ENCODE data around the gene RASGRF2.

RASGRF2 gene

GRCh38 chr5:81187885-81188284 is 227.7 kb downstream of the RASGRF2 start:
- Histone ChIP-seq H3K27me3 (peaks cover 7% of the 10 kb centered on the region), H3K9me3 (no peaks in the 10 kb centered on the region), H3K36me3 (no peaks in the 10 kb centered on the region), H3K4me1 (ENCODE audit: control insufficient read depth in 1 of 2, insufficient read depth in 1 of 2, low read depth in 1 of 2, low read length in 1 of 2) (no peaks in the 10 kb centered on the region), H3K27ac (no peak overlapping the region), H3K4me3 (ENCODE audit: low read depth in 1 of 2, low read length in 1 of 2) (no peak overlapping the region)
- TF ChIP-seq CTCF (IDR thresholded peaks at IDR 0.05), result no peak

- Histone ChIP-seq H3K4me3 (ENCODE audit: low read depth in 1 of 2, low read length in 1 of 2) (no peak overlapping the region), H3K9me3 (no peaks in the 10 kb centered on the region), H3K4me1 (ENCODE audit: control insufficient read depth in 1 of 2, insufficient read depth in 1 of 2, low read depth in 1 of 2, low read length in 1 of 2) (no peaks in the 10 kb centered on the region), H3K27ac (no peak overlapping the region), H3K36me3 (no peaks in the 10 kb centered on the region), H3K27me3 (peaks cover 9% of the 10 kb centered on the region)
- no peak for TF ChIP-seq CTCF (IDR thresholded peaks at IDR 0.05)
These were observed 228.8 kb downstream of the RASGRF2 start for GRCh38 chr5:81188962-81189361.

GRCh38 chr5:81189875-81190498 is 229.8 kb downstream of the RASGRF2 start:
- TF ChIP-seq CTCF (IDR thresholded peaks at IDR 0.05), result no peak

GRCh38 chr5:81191726-81192372 is 231.7 kb downstream of the RASGRF2 start:
- no peak overlapping the region for H3K4me3 ChIP-seq (ENCODE audit: low read depth in 1 of 2, low read length in 1 of 2)
- no peaks in the 10 kb centered on the region for H3K9me3 ChIP-seq
- H3K27ac ChIP-seq, result no peak overlapping the region
- H3K36me3 ChIP-seq, result no peaks in the 10 kb centered on the region
- TF ChIP-seq CTCF (IDR thresholded peaks at IDR 0.05), result no peak
- peaks cover 4 to 5% of the 10 kb centered on the region in 2 experiments for H3K4me1 ChIP-seq (ENCODE audit: control insufficient read depth in 1 of 2, insufficient read depth in 1 of 2, low read depth in 1 of 2, low read length in 1 of 2)
- H3K27me3 ChIP-seq, result peaks cover 32% of the 10 kb centered on the region

More at GRCh38 chr5:81189875-81190498, 229.8 kb downstream of the RASGRF2 start:
- Histone ChIP-seq H3K27me3 (peaks cover 14% of the 10 kb centered on the region), H3K4me1 (ENCODE audit: control insufficient read depth in 1 of 2, insufficient read depth in 1 of 2, low read depth in 1 of 2, low read length in 1 of 2) (peaks cover 1 to 3% of the 10 kb centered on the region in 2 experiments), H3K36me3 (no peaks in the 10 kb centered on the region), H3K27ac (no peak overlapping the region), H3K4me3 (ENCODE audit: low read depth in 1 of 2, low read length in 1 of 2) (no peak overlapping the region), H3K9me3 (no peaks in the 10 kb centered on the region)

- H3K36me3 ChIP-seq, result no peaks in the 10 kb centered on the region
- no peak overlapping the region for H3K4me3 ChIP-seq (ENCODE audit: low read depth in 1 of 2, low read length in 1 of 2)
- no peak overlapping the region for H3K27ac ChIP-seq
- no peak for TF ChIP-seq CTCF (IDR thresholded peaks at IDR 0.05)
- H3K4me1 ChIP-seq (ENCODE audit: control insufficient read depth in 1 of 2, insufficient read depth in 1 of 2, low read depth in 1 of 2, low read length in 1 of 2), result peaks cover 4 to 5% of the 10 kb centered on the region in 2 experiments
- H3K9me3 ChIP-seq, result no peaks in the 10 kb centered on the region
- H3K27me3 ChIP-seq, result peaks cover 32% of the 10 kb centered on the region
These were observed 232.2 kb downstream of the RASGRF2 start for GRCh38 chr5:81192373-81192750.
